ENCODE measurements around the gene FMNL2. TPM values are rescaled to one million over a fixed set of nuclear protein-coding genes. Genes with fewer than 3 reads are reported as not detected.

Gene FMNL2
- total RNA-seq, 1 experiment from 2014 or later = 33.6 TPM

DNA sequence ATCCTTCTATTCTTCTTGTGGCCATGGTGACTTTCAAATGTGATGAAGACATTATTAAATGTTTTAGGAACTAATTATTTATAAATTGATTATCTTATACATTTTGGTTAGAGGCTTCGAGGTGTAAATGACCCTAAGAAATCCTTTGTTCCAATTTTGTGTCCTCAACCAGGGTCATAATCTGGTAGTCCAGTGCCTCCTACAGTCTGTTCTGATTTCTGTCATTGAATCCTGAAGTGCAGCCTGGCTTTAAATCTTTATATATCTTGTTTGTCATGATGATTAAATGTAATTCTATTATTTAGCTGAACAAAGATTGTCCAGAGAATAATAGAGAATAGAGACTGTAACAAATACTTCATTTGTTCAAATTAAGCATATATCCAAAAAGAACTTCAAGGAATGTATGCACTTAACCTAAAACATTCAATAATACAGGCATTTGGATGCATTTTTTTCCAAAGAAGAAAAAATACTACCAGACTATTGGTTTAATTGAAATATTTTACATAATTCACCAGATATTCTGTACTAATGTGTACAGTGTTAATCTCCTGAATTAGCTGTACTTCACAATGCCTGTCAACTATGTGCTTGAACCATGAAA, 292.5 kb downstream of the FMNL2 start:
- H3K9me3 Mint-ChIP-seq = no peaks in the 10 kb centered on the region; a peak in 1 of 5 replicates
- Histone ChIP-seq H4K5ac (ENCODE audit: insufficient read length, low read depth, low read length) (no peak overlapping the region), H3K9me3 (ENCODE audit: control insufficient read depth, low read depth, low read length) (no peaks in the 10 kb centered on the region), H3K18ac (ENCODE audit: insufficient read length, low read depth, low read length) (no peak overlapping the region), H2AFZ (ENCODE audit: low read length) (no peak overlapping the region), H3K79me1 (ENCODE audit: insufficient read depth, low read depth, low read length, poor library complexity, severe bottlenecking) (no peaks in the 10 kb centered on the region), H2BK5ac (ENCODE audit: insufficient read length, low read length) (no peak overlapping the region), H3K4ac (ENCODE audit: low read depth, low read length) (no peak overlapping the region), H2BK15ac (ENCODE audit: low read depth, low read length) (no peak overlapping the region), H3T11ph (ENCODE audit: low read length) (no peak overlapping the region), H2AK5ac (ENCODE audit: insufficient read length, low read length) (no peak overlapping the region), H3K9ac (ENCODE audit: extremely low read depth, insufficient read length, low read length) (no peak overlapping the region), H4K91ac (ENCODE audit: insufficient read length, low read depth, low read length) (no peak overlapping the region), H3K14ac (ENCODE audit: insufficient read depth, low read length) (no peak overlapping the region), H3K56ac (ENCODE audit: insufficient read length, low read depth, low read length) (no peak overlapping the region), H3K23me2 (ENCODE audit: insufficient read length, low read depth, low read length, poor library complexity, severe bottlenecking) (no peaks in the 10 kb centered on the region), H3K27ac (ENCODE audit: insufficient read length, low read depth, low read length) (no peak overlapping the region), H4K8ac (replicated peaks; ENCODE audit: insufficient read length, low read depth, low read length) (no peak overlapping the region), H3K4me2 (ENCODE audit: insufficient read depth, insufficient read length, low read length) (no peak overlapping the region), H3K79me2 (ENCODE audit: insufficient read depth, low read length) (no peaks in the 10 kb centered on the region), H4K20me1 (ENCODE audit: control insufficient read depth, insufficient read depth, insufficient read length) (no peaks in the 10 kb centered on the region), H3K4me1 (ENCODE audit: insufficient read depth, low read length) (no peaks in the 10 kb centered on the region), H3K23ac (ENCODE audit: insufficient read length, low read depth, low read length) (no peak overlapping the region), H3K27me3 (ENCODE audit: insufficient read depth, low read length) (no peaks in the 10 kb centered on the region), H2BK120ac (ENCODE audit: low read depth, low read length, poor library complexity, severe bottlenecking) (no peak overlapping the region), H2BK20ac (ENCODE audit: low read depth, low read length, poor library complexity, severe bottlenecking) (no peak overlapping the region), H2BK12ac (ENCODE audit: insufficient read length, low read depth, low read length) (no peak overlapping the region)
- TF ChIP-seq CTCF (conservative IDR thresholded peaks at IDR 0.05) = peak; percentile 60; the same call in 2 of the 3 replicates
- DNase-seq = no peak
- no peaks in the 10 kb centered on the region for H3K4me1 Mint-ChIP-seq
- no peaks in the 10 kb centered on the region for H3K27me3 Mint-ChIP-seq (ENCODE audit: low read depth)
- no peak overlapping the region for H3K27ac Mint-ChIP-seq
- no peak overlapping the region for H3K4me3 Mint-ChIP-seq
- WGBS (ENCODE audit: extremely low coverage, insufficient read length, low lambda C conversion rate) = no CpG with 5 or more reads among the region's 1 CpG
- peaks cover 17 to 41% (median 35%) of the 10 kb centered on the region in 3 experiments; a peak in 6 of 7 replicates for H3K36me3 Mint-ChIP-seq (ENCODE audit: insufficient read depth in 1 of 3, low read depth in 3 of 3)

All from H9 (cell line).